Hepatocyte (in vitro differentiated cells): ENCODE data around the gene PIKFYVE. TPM values are rescaled to one million over a fixed set of nuclear protein-coding genes. Genes with fewer than 3 reads are reported as not detected.

Experiments
- DNase-seq: peaks from one replicate; pipeline ENCODE4 v3.0.0-alpha.2; 2016; ENCODE audit warnings: low spot score
- H2AFZ ChIP-seq: fragments of 200-600 bp; sonication (generic); 2 replicates; pipeline ENCODE4 v1.6.0; 2016; ENCODE audit warnings: antibody characterized with exemption, mild to moderate bottlenecking
- H3K27ac ChIP-seq: fragments of 200-600 bp; sonication (generic); 2 replicates; pipeline ENCODE4 v1.5.1; 2016; ENCODE audit warnings: mild to moderate bottlenecking
- H3K27me3 ChIP-seq: fragments of 200-600 bp; sonication (generic); 2 replicates; pipeline ENCODE4 v1.6.1; 2016
- H3K36me3 ChIP-seq: fragments of 200-600 bp; sonication (generic); replicated peaks from 2 replicates; pipeline ENCODE4 v1.5.1; 2016; ENCODE audit warnings: low read depth; ENCODE audit not compliant: insufficient read depth
- H3K4me1 ChIP-seq: fragments of 200-600 bp; sonication (generic); 2 replicates; pipeline ENCODE4 v1.5.1; 2016; ENCODE audit warnings: mild to moderate bottlenecking, moderate library complexity; ENCODE audit not compliant: insufficient read depth
- H3K4me2 ChIP-seq: fragments of 200-600 bp; sonication (generic); 2 replicates; pipeline ENCODE4 v1.6.0; 2016
- H3K4me3 ChIP-seq: fragments of 200-600 bp; sonication (generic); 2 replicates; pipeline ENCODE4 v1.5.1; 2016; ENCODE audit warnings: mild to moderate bottlenecking
- H3K79me2 ChIP-seq: fragments of 200-600 bp; sonication (generic); 2 replicates; pipeline ENCODE4 v1.6.0; 2017; ENCODE audit warnings: mild to moderate bottlenecking
- H3K9me2 ChIP-seq: fragments of 200-600 bp; sonication (generic); replicated peaks from 2 replicates; pipeline ENCODE4 v1.6.0; 2017; ENCODE audit warnings: mild to moderate bottlenecking; ENCODE audit not compliant: insufficient read depth
- H3K9me3 ChIP-seq: fragments of 200-600 bp; sonication (generic); 2 replicates; pipeline ENCODE4 v1.5.1; 2016; ENCODE audit warnings: low read depth, mild to moderate bottlenecking
- H4K20me1 ChIP-seq: fragments of 200-600 bp; sonication (generic); 2 replicates; pipeline ENCODE4 v1.6.0; 2016; ENCODE audit warnings: mild to moderate bottlenecking; ENCODE audit not compliant: insufficient read depth, poor library complexity, severe bottlenecking
- EZH2 ChIP-seq: fragments of 200-600 bp; sonication (generic); IDR thresholded peaks from 2 replicates; pipeline ENCODE4 v1.6.1; 2016; ENCODE audit warnings: antibody characterized with exemption, mild to moderate bottlenecking, borderline replicate concordance
- EZH2phosphoT487 ChIP-seq: fragments of 200-600 bp; sonication (generic); IDR thresholded peaks from one replicate; pipeline ENCODE4 v1.6.1; 2018; ENCODE audit warnings: antibody characterized with exemption, mild to moderate bottlenecking, low read depth, moderate library complexity; ENCODE audit not compliant: unreplicated experiment, severe bottlenecking
- WGBS: methylation state at CpG from one replicate; pipeline ENCODE4 v1.1.6; 2016; ENCODE audit warnings: low lambda C conversion rate; ENCODE audit errors: missing lambda C conversion rate; 5-methylcytosine and 5-hydroxymethylcytosine counted together
- polyA plus RNA-seq: library from polyadenylated mRNA; unstranded; fragments of >200 nt; fragmentation: Nextera tagmentation; extraction: Ambion mirVana; gene quantifications from 2 replicates; pipeline ENCODE4 v1.2.1, GENCODE V29; 2016
- total RNA-seq: library from RNA; depleted of rRNA; stranded (reverse); fragments of >200 nt; gene quantifications from 2 replicates; pipeline ENCODE4 v1.2.3, GENCODE V29; 2014
- TF ChIP-seq, protein P1 (sequence below): fragments of 200-600 bp; sonication (generic); IDR thresholded peaks from 2 replicates; pipeline ENCODE4 v1.5.1; 2016; ENCODE audit warnings: antibody characterized with exemption, mild to moderate bottlenecking; ENCODE audit not compliant: poor library complexity

The PIKFYVE gene
- total and polyA plus RNA-seq, 2 experiments from 2014 or later, result 6.1 to 30.3 TPM

DNA sequence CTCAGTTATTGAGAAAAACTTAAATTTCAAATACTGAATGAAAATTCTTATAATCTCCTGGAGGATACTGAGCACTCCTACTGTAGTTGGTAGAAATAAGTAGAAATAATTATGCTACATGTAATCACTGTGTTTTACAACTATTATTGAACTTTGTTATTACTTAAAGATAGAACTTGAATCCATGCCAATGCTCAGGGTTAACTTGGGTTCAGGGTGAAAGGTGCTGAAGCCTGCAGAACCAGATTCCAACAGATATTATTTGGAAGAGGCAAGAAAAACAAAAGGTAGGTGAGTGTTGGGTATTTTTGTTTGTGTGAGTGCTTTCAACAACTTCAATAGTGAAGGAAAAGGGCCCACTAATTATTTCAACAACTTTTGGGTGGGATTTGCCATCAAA lies 21.6 kb upstream of the PIKFYVE start:
- Histone ChIP-seq H3K4me2 (no peak overlapping the region), H2AFZ (no peak overlapping the region), H3K36me3 (no peaks in the 10 kb centered on the region), H3K27ac (no peak overlapping the region), H3K4me1 (peaks cover 12% of the 10 kb centered on the region), H4K20me1 (no peaks in the 10 kb centered on the region), H3K27me3 (no peaks in the 10 kb centered on the region), H3K79me2 (peaks cover 5% of the 10 kb centered on the region), H3K4me3 (no peak overlapping the region), H3K9me3 (no peaks in the 10 kb centered on the region), H3K9me2 (no peaks in the 10 kb centered on the region)
- DNase-seq, result no peak
- TF ChIP-seq EZH2, result no peak
- TF ChIP-seq, protein P1, sequence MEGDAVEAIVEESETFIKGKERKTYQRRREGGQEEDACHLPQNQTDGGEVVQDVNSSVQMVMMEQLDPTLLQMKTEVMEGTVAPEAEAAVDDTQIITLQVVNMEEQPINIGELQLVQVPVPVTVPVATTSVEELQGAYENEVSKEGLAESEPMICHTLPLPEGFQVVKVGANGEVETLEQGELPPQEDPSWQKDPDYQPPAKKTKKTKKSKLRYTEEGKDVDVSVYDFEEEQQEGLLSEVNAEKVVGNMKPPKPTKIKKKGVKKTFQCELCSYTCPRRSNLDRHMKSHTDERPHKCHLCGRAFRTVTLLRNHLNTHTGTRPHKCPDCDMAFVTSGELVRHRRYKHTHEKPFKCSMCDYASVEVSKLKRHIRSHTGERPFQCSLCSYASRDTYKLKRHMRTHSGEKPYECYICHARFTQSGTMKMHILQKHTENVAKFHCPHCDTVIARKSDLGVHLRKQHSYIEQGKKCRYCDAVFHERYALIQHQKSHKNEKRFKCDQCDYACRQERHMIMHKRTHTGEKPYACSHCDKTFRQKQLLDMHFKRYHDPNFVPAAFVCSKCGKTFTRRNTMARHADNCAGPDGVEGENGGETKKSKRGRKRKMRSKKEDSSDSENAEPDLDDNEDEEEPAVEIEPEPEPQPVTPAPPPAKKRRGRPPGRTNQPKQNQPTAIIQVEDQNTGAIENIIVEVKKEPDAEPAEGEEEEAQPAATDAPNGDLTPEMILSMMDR, result no peak
- no peak for TF ChIP-seq EZH2phosphoT487

DNA sequence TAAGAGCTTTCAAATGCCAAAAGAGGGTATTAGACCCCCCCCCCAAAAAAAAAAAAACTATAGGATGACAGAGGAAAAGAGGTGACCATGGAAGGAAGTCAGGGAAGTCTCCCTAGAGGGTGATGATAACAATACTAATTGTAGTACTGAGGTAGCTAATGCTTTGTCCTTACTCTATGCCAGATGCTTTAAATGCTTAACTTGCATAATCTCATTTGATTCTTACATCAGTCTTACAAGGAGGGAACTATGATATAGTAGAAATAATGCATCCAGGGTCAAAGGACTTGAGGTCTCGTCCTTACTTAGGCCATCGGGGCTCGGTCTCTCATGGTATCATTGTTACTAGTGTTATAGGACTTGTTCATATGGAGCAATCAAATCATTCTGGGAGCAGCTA lies 20.3 kb upstream of the PIKFYVE start:
- no peak for DNase-seq
- no peaks in the 10 kb centered on the region for H3K27me3 ChIP-seq
- H3K36me3 ChIP-seq, result no peaks in the 10 kb centered on the region
- WGBS, result 97% methylated on average over 3 of the region's 3 CpGs
- H4K20me1 ChIP-seq, result no peaks in the 10 kb centered on the region
- TF ChIP-seq, protein P1, result no peak
- no peak for TF ChIP-seq EZH2phosphoT487
- TF ChIP-seq EZH2, result no peak
- no peaks in the 10 kb centered on the region for H3K9me3 ChIP-seq
- H3K79me2 ChIP-seq, result peaks cover 10% of the 10 kb centered on the region
- peaks cover 4% of the 10 kb centered on the region for H3K4me1 ChIP-seq
- H3K4me3 ChIP-seq, result no peak overlapping the region
- no peaks in the 10 kb centered on the region for H3K9me2 ChIP-seq
- no peak overlapping the region for H2AFZ ChIP-seq
- no peak overlapping the region for H3K4me2 ChIP-seq
- H3K27ac ChIP-seq, result no peak overlapping the region

DNA sequence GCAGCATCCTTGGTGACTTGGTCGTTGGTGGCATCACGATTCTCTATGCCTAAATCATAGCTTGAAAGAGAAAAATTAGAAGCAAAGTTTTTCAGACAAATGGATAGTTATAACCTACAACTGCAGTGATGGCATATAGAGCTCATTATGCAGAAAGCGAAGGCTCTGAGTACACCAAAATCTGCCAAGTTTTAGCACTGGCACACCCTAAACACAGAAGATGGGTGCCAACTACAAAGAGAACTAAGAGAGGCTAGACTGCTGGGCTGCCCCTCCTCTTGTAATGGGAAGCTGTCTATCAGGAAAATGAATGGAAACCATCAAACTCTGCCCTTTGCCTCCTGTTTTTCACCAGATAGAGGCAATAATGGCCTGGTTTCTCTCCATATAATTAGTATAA lies 17.5 kb upstream of the PIKFYVE start:
- no peaks in the 10 kb centered on the region for H3K36me3 ChIP-seq
- WGBS, result 100% methylated on average over 3 of the region's 3 CpGs
- no peak overlapping the region for H3K27ac ChIP-seq

More for the DNA sequence above, 17.5 kb upstream of the PIKFYVE start:
- Histone ChIP-seq H3K4me2 (no peak overlapping the region), H3K4me1 (peaks cover 19% of the 10 kb centered on the region), H4K20me1 (peaks cover 7% of the 10 kb centered on the region), H2AFZ (no peak overlapping the region), H3K9me2 (no peaks in the 10 kb centered on the region), H3K4me3 (no peak overlapping the region), H3K9me3 (no peaks in the 10 kb centered on the region), H3K79me2 (peaks cover 37% of the 10 kb centered on the region), H3K27me3 (no peaks in the 10 kb centered on the region)
- no peak for DNase-seq
- TF ChIP-seq EZH2 (no peak), EZH2phosphoT487 (no peak)
- TF ChIP-seq, protein P1, result no peak
